SK-N-DZ (cell line): Measurements from ENCODE around the gene NUTM2G. TPM values are rescaled to one million over a fixed set of nuclear protein-coding genes. Genes with fewer than 3 reads are reported as not detected.
"Not testable (repeated sequence)": the region's sequence is repeated elsewhere in the genome, so short reads cannot be mapped to it uniquely, and the experiment has no call there.

Experiments
- DNase-seq: peaks from one replicate; pipeline ENCODE4 v3.0.0-alpha.2; 2015; ENCODE audit warnings: low spot score
- polyA plus RNA-seq, 2 experiments: library from polyadenylated mRNA; depleted of rRNA; stranded (reverse); fragments of >200 nt; gene quantifications; 2 replicates each; pipeline ENCODE4 v1.2.3, GENCODE V29; 2014

NUTM2G gene
- polyA plus RNA-seq (2014; cell fraction: cytosol; rRNA removed) = not detected in 2 replicates
- polyA plus RNA-seq (2014; cell fraction: nucleus; rRNA removed) = not detected in 2 replicates

- DNase-seq = not testable (repeated sequence)
These were observed at the start of gene NUTM2G for GRCh38 chr9:96928543-96928942. NUTM2G (plus strand) TSS chr9:96928843; CDS start chr9:96929025, 182 bp downstream.

GRCh38 chr9:96883922-96884321, 44.7 kb upstream of the NUTM2G start:
- no peak for DNase-seq

- DNase-seq = no peak
These were observed 44.2 kb upstream of the NUTM2G start for GRCh38 chr9:96884443-96884842.

- no peak for DNase-seq
These were observed 43.2 kb upstream of the NUTM2G start for GRCh38 chr9:96885424-96885823.

GRCh38 chr9:96888591-96888990, 40.1 kb upstream of the NUTM2G start:
- DNase-seq = no peak

GRCh38 chr9:96892131-96892530, 36.5 kb upstream of the NUTM2G start:
- DNase-seq = no peak

- DNase-seq = not testable (repeated sequence)
These were observed 28.6 kb upstream of the NUTM2G start for GRCh38 chr9:96900010-96900409.

- not testable (repeated sequence) for DNase-seq
These were observed 23.5 kb upstream of the NUTM2G start for GRCh38 chr9:96904947-96905722.

- DNase-seq = not testable (repeated sequence)
These were observed 20.2 kb upstream of the NUTM2G start for GRCh38 chr9:96908479-96908878.

- DNase-seq = not testable (repeated sequence)
These were observed 13.1 kb upstream of the NUTM2G start for GRCh38 chr9:96915539-96915938.

- DNase-seq = not testable (repeated sequence)
These were observed 12.1 kb upstream of the NUTM2G start for GRCh38 chr9:96916531-96916930.

- not testable (repeated sequence) for DNase-seq
These were observed 10.1 kb upstream of the NUTM2G start for GRCh38 chr9:96918550-96918949.

- DNase-seq = not testable (repeated sequence)
These were observed 7.8 kb upstream of the NUTM2G start for GRCh38 chr9:96920803-96921202.

- DNase-seq = not testable (repeated sequence)
These were observed 3.1 kb upstream of the NUTM2G start for GRCh38 chr9:96925587-96925986.

GRCh38 chr9:96931665-96932064, 3.0 kb downstream of the NUTM2G start:
- not testable (repeated sequence) for DNase-seq

- DNase-seq = not testable (repeated sequence)
These were observed 5.5 kb downstream of the NUTM2G start for GRCh38 chr9:96934097-96934496.

- not testable (repeated sequence) for DNase-seq
These were observed 6.1 kb downstream of the NUTM2G start for GRCh38 chr9:96934706-96935105.

- DNase-seq = not testable (repeated sequence)
These were observed 6.8 kb downstream of the NUTM2G start for GRCh38 chr9:96935401-96935800.

- not testable (repeated sequence) for DNase-seq
These were observed 8.8 kb downstream of the NUTM2G start for GRCh38 chr9:96937442-96937841.

GRCh38 chr9:96938957-96939665, 10.5 kb downstream of the NUTM2G start:
- not testable (repeated sequence) for DNase-seq

GRCh38 chr9:96940982-96941381, 12.3 kb downstream of the NUTM2G start:
- not testable (repeated sequence) for DNase-seq

- DNase-seq = not testable (repeated sequence)
These were observed 13.0 kb downstream of the NUTM2G start for GRCh38 chr9:96941628-96942027.
